Spleen (tissue), 7 donors: ENCODE measurements around the gene HJURP.

Experiments used
- POLR2A ChIP-seq, 3 donors: fragments of 450-650 bp; IDR thresholded peaks; one replicate each; pipeline ENCODE4 v1.5.1; 2017; ENCODE audit warnings: antibody characterized with exemption in 3 of 3, mild to moderate bottlenecking in 1 of 3
- POLR2AphosphoS5 ChIP-seq, 3 donors: sonication (generic); formaldehyde crosslinking; IDR thresholded peaks; one replicate each; pipeline ENCODE4 v1.5.1; 2017; ENCODE audit warnings: antibody characterized with exemption in 3 of 3
- TF ChIP-seq, protein P1 (sequence below), 11 experiments: fragments of 200-600 bp in 7 of 11; fragments of 450-650 bp in 4 of 11; sonication (generic) in 4 of 11; IDR thresholded peaks in 8 of 11; conservative IDR thresholded peaks in 3 of 11; 1 replicate in 7 of 11; 2 replicates in 4 of 11; pipeline versions ENCODE4 v1.4.0 to v1.8.0; 2016 to 2021; ENCODE audit warnings: antibody characterized with exemption in 11 of 11, inconsistent platforms in 4 of 11, mild to moderate bottlenecking in 1 of 11
- donor health status: DM: no; HTN: no; CAD: no; lungs with moderate emphysema.
- donor health status: DM: no; HTN: no; CAD: no.
- donor health status: DM: no; HTN: no; CAD: no.

- TF ChIP-seq, protein P1, sequence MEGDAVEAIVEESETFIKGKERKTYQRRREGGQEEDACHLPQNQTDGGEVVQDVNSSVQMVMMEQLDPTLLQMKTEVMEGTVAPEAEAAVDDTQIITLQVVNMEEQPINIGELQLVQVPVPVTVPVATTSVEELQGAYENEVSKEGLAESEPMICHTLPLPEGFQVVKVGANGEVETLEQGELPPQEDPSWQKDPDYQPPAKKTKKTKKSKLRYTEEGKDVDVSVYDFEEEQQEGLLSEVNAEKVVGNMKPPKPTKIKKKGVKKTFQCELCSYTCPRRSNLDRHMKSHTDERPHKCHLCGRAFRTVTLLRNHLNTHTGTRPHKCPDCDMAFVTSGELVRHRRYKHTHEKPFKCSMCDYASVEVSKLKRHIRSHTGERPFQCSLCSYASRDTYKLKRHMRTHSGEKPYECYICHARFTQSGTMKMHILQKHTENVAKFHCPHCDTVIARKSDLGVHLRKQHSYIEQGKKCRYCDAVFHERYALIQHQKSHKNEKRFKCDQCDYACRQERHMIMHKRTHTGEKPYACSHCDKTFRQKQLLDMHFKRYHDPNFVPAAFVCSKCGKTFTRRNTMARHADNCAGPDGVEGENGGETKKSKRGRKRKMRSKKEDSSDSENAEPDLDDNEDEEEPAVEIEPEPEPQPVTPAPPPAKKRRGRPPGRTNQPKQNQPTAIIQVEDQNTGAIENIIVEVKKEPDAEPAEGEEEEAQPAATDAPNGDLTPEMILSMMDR (IDR thresholded peaks at IDR 0.05 in 8 of 11, conservative IDR thresholded peaks at IDR 0.05 in 3 of 11) = no peak
- TF ChIP-seq POLR2A (IDR thresholded peaks at IDR 0.05) (no peak), POLR2AphosphoS5 (IDR thresholded peaks at IDR 0.05) (no peak)
These were observed 1.0 kb upstream of the HJURP start for GRCh38 chr2:233855345-233855744.
